Spleen (tissue), 11 donors: ENCODE data around the gene RXRB. TPM values are rescaled to one million over a fixed set of nuclear protein-coding genes. Genes with fewer than 3 reads are reported as not detected.
A peak's percentile ranks its signal among the peaks of the same experiment; 100 is the strongest.

Source experiments
- DNase-seq: peaks from one replicate; pipeline ENCODE4 v3.0.0-alpha.2; 2020
- H3K27ac ChIP-seq, 8 donors: fragments of 200-600 bp; sonication (generic) in 7 of 8; 1 replicate in 4 of 8; 2 replicates in 4 of 8; pipeline versions ENCODE4 v1.5.0 to v1.8.0; 2016 to 2021; ENCODE audit warnings: inconsistent platforms in 4 of 8, mild to moderate bottlenecking in 4 of 8, moderate library complexity in 1 of 8
- H3K27me3 ChIP-seq, 7 donors: fragments of 200-600 bp; sonication (generic) in 6 of 7; replicated peaks in 1 of 7; 1 replicate in 4 of 7; 2 replicates in 3 of 7; pipeline versions ENCODE4 v1.5.0 to v1.8.0; 2016 to 2021; ENCODE audit warnings: inconsistent platforms in 3 of 7, mild to moderate bottlenecking in 1 of 7
- H3K36me3 ChIP-seq, 6 donors: fragments of 200-600 bp; sonication (generic) in 5 of 6; 1 replicate in 4 of 6; 2 replicates in 2 of 6; pipeline versions ENCODE4 v1.5.0 to v1.8.0; 2016 to 2021; ENCODE audit warnings: inconsistent platforms in 2 of 6
- H3K4me1 ChIP-seq, 6 donors: fragments of 200-600 bp; sonication (generic) in 5 of 6; 1 replicate in 3 of 6; 2 replicates in 3 of 6; pipeline versions ENCODE4 v1.5.0 to v1.8.0; 2016 to 2021; ENCODE audit warnings: inconsistent platforms in 3 of 6
- H3K4me3 ChIP-seq, 8 donors: fragments of 200-600 bp; sonication (generic) in 7 of 8; 1 replicate in 4 of 8; 2 replicates in 4 of 8; pipeline versions ENCODE4 v1.5.0 to v1.8.0; 2016 to 2021; ENCODE audit warnings: inconsistent platforms in 4 of 8, mild to moderate bottlenecking in 4 of 8, moderate library complexity in 2 of 8
- H3K9me3 ChIP-seq, 8 donors: fragments of 200-600 bp; sonication (generic) in 7 of 8; 1 replicate in 4 of 8; 2 replicates in 4 of 8; pipeline versions ENCODE4 v1.5.0 to v1.8.0; 2016 to 2021; ENCODE audit warnings: inconsistent platforms in 4 of 8
- POLR2A ChIP-seq, 3 donors: fragments of 450-650 bp; IDR thresholded peaks; one replicate each; pipeline ENCODE4 v1.5.1; 2017; ENCODE audit warnings: antibody characterized with exemption in 3 of 3, mild to moderate bottlenecking in 1 of 3
- POLR2AphosphoS5 ChIP-seq, 3 donors: sonication (generic); formaldehyde crosslinking; IDR thresholded peaks; one replicate each; pipeline ENCODE4 v1.5.1; 2017; ENCODE audit warnings: antibody characterized with exemption in 3 of 3
- WGBS, 5 donors: extraction: QIAGEN DNeasy Blood & Tissue Kit in 3 of 5; methylation state at CpG; one replicate each; pipeline versions ENCODE4 v1.1.5 to v1.1.7; 2013 to 2018; 5-methylcytosine and 5-hydroxymethylcytosine counted together
- intact Hi-C: fragments of 100-400 bp; cut with DNase I; formaldehyde crosslinking; loops from one replicate; pipeline ENCODE4 v1.15.0; 2023; ENCODE audit warnings: low total_unique reads
- polyA plus RNA-seq, 3 donors: library from polyadenylated mRNA; stranded (reverse); fragments of 200-250 nt; gene quantifications; one replicate each; pipeline ENCODE4 v1.2.1, GENCODE V29; 2013
- total RNA-seq, 7 donors: library from RNA; depleted of rRNA in 3 of 7; stranded (reverse); fragments of >200 nt in 3 of 7; fragmentation: NEBNext Ultra II Directional in 4 of 7; extraction: Animal tissue kit (Norgen Biotek cat#: 25700) in 4 of 7; gene quantifications; one replicate each; pipeline versions ENCODE4 v1.1.0 to v1.2.1, GENCODE V29; 2016 to 2021
- TF ChIP-seq, protein P1 (sequence below), 11 experiments: fragments of 200-600 bp in 7 of 11; fragments of 450-650 bp in 4 of 11; sonication (generic) in 4 of 11; IDR thresholded peaks in 8 of 11; conservative IDR thresholded peaks in 3 of 11; 1 replicate in 7 of 11; 2 replicates in 4 of 11; pipeline versions ENCODE4 v1.4.0 to v1.8.0; 2016 to 2021; ENCODE audit warnings: antibody characterized with exemption in 11 of 11, inconsistent platforms in 4 of 11, mild to moderate bottlenecking in 1 of 11
- donor health status: healthy with polysubstance abuse.
- donor health status: DM: no; HTN: no; CAD: no; lungs with moderate emphysema.
- donor health status: DM: no; HTN: no; CAD: no.
- donor health status: Bipolar disorder and iron deficiency.
- donor health status: healthy.
- donor health status: DM: no; HTN: no; CAD: no.
- donor health status: DM: yes; HTN: yes; CAD: no.

RXRB gene
- total and polyA plus RNA-seq, 10 donors: 29.1 to 72.4 (median 53.6) TPM

DNA sequence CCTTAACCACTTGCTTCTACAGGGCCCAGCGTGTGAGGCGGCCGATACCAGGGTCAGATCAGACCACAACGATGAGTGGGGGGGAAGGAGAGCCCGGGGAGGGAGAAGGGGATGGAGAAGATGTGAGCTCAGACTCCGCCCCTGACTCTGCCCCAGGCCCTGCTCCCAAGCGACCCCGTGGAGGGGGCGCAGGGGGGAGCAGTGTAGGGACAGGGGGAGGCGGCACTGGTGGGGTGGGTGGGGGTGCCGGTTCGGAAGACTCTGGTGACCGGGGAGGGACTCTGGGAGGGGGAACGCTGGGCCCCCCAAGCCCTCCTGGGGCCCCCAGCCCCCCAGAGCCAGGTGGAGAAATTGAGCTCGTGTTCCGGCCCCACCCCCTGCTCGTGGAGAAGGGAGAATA, 10.7 kb upstream of the RXRB start:
- no peak overlapping the region for H3K27ac ChIP-seq
- no peak for DNase-seq
- 87 to 90% (median 89%) methylated on average over 17 of the region's 17 CpGs for WGBS, 5 donors
- intact Hi-C loops: no loop called here
- TF ChIP-seq POLR2AphosphoS5 (IDR thresholded peaks at IDR 0.05): no peak
- peaks cover 0 to 34% (median 21%) of the 10 kb centered on the region in 6 donors for H3K36me3 ChIP-seq
- H3K4me1 ChIP-seq: peaks cover 13 to 63% (median 37%) of the 10 kb centered on the region in 6 donors
- peaks cover 0 to 24% (median 8%) of the 10 kb centered on the region in 7 donors for H3K27me3 ChIP-seq
- no peak overlapping the region for H3K4me3 ChIP-seq
- no peaks in the 10 kb centered on the region for H3K9me3 ChIP-seq

DNA sequence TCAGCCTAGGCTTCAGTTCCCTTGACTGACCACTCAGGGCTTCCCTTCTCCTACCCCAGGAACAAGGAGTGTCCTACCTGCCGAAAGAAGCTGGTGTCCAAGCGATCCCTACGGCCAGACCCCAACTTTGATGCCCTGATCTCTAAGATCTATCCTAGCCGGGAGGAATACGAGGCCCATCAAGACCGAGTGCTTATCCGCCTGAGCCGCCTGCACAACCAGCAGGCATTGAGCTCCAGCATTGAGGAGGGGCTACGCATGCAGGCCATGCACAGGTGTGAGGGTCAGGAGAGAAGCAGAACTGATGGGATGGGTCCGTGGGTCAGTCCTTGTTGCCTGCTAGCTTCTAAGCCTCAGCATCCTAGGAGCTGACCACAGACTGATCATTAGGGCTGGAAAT, 9.4 kb upstream of the RXRB start:
- Histone ChIP-seq H3K4me1 (peaks cover 13 to 76% (median 45%) of the 10 kb centered on the region in 6 donors), H3K36me3 (peaks cover 0 to 34% (median 21%) of the 10 kb centered on the region in 6 donors), H3K27me3 (peaks cover 0 to 24% (median 8%) of the 10 kb centered on the region in 7 donors), H3K4me3 (no peak overlapping the region), H3K9me3 (no peaks in the 10 kb centered on the region), H3K27ac (no peak overlapping the region)
- TF ChIP-seq POLR2AphosphoS5 (IDR thresholded peaks at IDR 0.05) (no peak), POLR2A (IDR thresholded peaks at IDR 0.05) (no peak)
- TF ChIP-seq, protein P1, sequence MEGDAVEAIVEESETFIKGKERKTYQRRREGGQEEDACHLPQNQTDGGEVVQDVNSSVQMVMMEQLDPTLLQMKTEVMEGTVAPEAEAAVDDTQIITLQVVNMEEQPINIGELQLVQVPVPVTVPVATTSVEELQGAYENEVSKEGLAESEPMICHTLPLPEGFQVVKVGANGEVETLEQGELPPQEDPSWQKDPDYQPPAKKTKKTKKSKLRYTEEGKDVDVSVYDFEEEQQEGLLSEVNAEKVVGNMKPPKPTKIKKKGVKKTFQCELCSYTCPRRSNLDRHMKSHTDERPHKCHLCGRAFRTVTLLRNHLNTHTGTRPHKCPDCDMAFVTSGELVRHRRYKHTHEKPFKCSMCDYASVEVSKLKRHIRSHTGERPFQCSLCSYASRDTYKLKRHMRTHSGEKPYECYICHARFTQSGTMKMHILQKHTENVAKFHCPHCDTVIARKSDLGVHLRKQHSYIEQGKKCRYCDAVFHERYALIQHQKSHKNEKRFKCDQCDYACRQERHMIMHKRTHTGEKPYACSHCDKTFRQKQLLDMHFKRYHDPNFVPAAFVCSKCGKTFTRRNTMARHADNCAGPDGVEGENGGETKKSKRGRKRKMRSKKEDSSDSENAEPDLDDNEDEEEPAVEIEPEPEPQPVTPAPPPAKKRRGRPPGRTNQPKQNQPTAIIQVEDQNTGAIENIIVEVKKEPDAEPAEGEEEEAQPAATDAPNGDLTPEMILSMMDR (IDR thresholded peaks at IDR 0.05 in 8 of 11, conservative IDR thresholded peaks at IDR 0.05 in 3 of 11): no peak
- intact Hi-C loops: no loop called here
- DNase-seq: no peak
- 93 to 99% (median 95%) methylated on average over 8 to 10 of the region's 10 CpGs for WGBS, 5 donors

DNA sequence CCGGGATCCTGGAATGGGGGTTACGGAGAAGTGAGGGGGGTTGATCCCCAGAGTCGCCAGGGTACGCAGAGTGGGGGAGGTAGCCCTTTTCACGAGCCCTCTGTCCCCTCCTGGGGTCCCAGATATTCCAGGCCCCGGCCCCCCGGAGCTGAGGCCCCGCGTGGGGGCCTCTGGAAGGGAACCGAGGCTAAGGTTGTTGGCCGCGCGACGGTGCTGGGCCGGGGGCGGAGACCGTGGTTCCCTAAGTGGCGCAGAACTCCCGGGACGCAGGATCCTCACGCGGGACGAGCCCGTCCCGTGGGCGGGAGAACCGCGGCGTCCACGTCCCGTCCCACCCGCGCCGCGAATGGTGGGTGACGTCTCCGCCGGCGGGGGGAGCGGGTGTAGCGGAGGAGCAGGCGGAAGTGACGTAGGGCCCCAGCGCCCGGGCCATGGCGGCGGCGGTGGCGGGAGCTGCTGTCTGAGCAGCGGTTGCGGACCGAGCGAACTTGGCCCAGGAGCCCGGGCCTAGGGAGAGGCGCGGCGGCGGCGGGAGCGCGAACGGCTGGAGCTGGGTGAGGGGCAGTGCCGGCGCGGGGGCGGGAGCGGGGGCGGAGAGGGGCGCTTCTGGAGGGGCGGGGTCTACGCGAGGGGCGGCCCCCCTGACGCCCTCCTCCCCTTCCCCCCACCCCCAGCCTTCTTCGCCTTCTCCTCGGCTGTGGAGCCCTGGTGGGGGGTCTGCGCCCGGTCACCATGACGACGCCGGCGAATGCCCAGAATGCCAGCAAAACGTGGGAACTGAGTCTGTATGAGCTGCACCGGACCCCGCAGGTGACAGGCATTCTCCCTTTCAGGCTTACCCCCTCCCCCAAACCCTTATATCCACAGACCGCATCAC, 7.9 kb upstream of the RXRB start, which contains the start of gene RING1:
TSS of gene RING1 (plus strand) at position 410 of the 877 bp plus-strand sequence. CDS start at position 733, 323 bp downstream.
- H3K27me3 ChIP-seq: peaks cover 0 to 13% (median 5%) of the 10 kb centered on the region in 7 donors
- WGBS, 5 donors: 0 to 2% (median 0%) methylated on average over 32 to 84 of the region's 86 CpGs
- intact Hi-C loops: no loop called here
- H3K27ac ChIP-seq: peak within 1 kb of the TSS; percentile 93 to 95 (median 94)
- TF ChIP-seq, protein P1 (IDR thresholded peaks at IDR 0.05 in 8 of 11, conservative IDR thresholded peaks at IDR 0.05 in 3 of 11): peak in 3 of 11 experiments; percentile 28 to 41 (median 28)
- peak; percentile 72 to 94 (median 93) for TF ChIP-seq POLR2A (IDR thresholded peaks at IDR 0.05)
- peak; percentile 99 to 100 (median 100) for TF ChIP-seq POLR2AphosphoS5 (IDR thresholded peaks at IDR 0.05)
- peak; percentile 97 for DNase-seq
- peaks cover 0 to 42% (median 27%) of the 10 kb centered on the region in 6 donors for H3K36me3 ChIP-seq
- H3K9me3 ChIP-seq: no peaks in the 10 kb centered on the region
- peaks cover 24 to 82% (median 51%) of the 10 kb centered on the region in 6 donors for H3K4me1 ChIP-seq
- peak within 1 kb of the TSS; percentile 44 to 78 (median 66) for H3K4me3 ChIP-seq

DNA sequence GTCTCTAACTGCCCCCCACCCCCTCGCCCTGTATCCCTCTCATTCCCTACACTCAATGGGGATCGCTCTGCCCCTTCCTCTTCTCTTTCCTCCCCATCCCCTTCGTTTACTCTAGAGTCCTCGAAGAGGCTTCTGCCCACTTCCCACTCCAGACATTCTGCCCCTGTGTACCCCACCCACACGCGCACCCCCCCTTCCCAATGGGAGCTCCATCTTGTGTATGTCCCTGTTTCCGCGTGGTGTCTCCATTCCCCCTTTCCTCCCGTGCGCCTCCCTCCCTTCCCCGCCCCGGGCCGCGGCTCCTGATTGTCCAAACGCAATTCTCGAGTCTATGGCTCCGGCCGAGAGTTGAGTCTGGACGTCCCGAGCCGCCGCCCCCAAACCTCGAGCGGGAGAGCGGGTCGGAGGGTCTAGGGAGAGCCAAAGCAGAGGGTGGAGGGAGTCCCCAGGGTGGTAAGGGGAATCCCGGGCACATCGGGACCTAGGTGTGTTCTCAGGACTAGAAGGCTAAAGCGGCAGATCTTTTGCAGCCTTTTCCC, 7.2 kb upstream of the RXRB start:
- Histone ChIP-seq H3K27me3 (peaks cover 0 to 6% (median 0%) of the 10 kb centered on the region in 7 donors), H3K27ac (peak overlapping the region; percentile 93 to 95 (median 94)), H3K36me3 (peaks cover 0 to 49% (median 34%) of the 10 kb centered on the region in 6 donors), H3K9me3 (no peaks in the 10 kb centered on the region), H3K4me3 (peak overlapping the region; percentile 44 to 78 (median 66)), H3K4me1 (peaks cover 21 to 82% (median 50%) of the 10 kb centered on the region in 6 donors)
- intact Hi-C loops: no loop called here
- TF ChIP-seq POLR2A (IDR thresholded peaks at IDR 0.05) (no peak), POLR2AphosphoS5 (IDR thresholded peaks at IDR 0.05) (no peak)
- TF ChIP-seq, protein P1 (IDR thresholded peaks at IDR 0.05 in 8 of 11, conservative IDR thresholded peaks at IDR 0.05 in 3 of 11): no peak
- peak; percentile 85 for DNase-seq
- 1 to 4% (median 2%) methylated on average over 28 to 29 of the region's 29 CpGs for WGBS, 5 donors
